ENCODE measurements around the gene BDKRB2. TPM values are rescaled to one million over a fixed set of nuclear protein-coding genes. Genes with fewer than 3 reads are reported as not detected.

BDKRB2 gene
- total and polyA plus RNA-seq, 2 donors (not counting 1 experiment from before 2014, with no cell fraction given) = not detected

- H3K27ac Mint-ChIP-seq = no peak overlapping the region
- 100% methylated on average over 1 of the region's 1 CpG for WGBS (ENCODE audit: insufficient coverage)
- POLR2A ChIA-PET = no interaction called here
- CTCF ChIA-PET = interaction anchor here (0.5 kb wide), 1 partner anchor 171 kb away, joined by 3 read pairs; no protein-coding TSS in a partner anchor
- no peaks in the 10 kb centered on the region for H3K27me3 Mint-ChIP-seq
- H3K27ac ChIP-seq (ENCODE audit: low read length in 2 of 2) = no peak overlapping the region
- H3K4me3 ChIP-seq (ENCODE audit: control extremely low read depth in 1 of 5, extremely low read depth in 1 of 5, insufficient read depth in 1 of 5, low read depth in 2 of 5, low read length in 4 of 5) = no peak overlapping the region
- no peak overlapping the region for H3K4me2 ChIP-seq (replicated peaks; ENCODE audit: low read depth, low read length, poor library complexity, severe bottlenecking)
- H3K4me1 ChIP-seq (ENCODE audit: control insufficient read depth in 2 of 2, insufficient read depth in 2 of 2, low read length in 2 of 2) = no peaks in the 10 kb centered on the region
- H4K20me1 ChIP-seq (ENCODE audit: control insufficient read depth, insufficient read depth, low read length, poor library complexity, severe bottlenecking) = no peaks in the 10 kb centered on the region
- H2AFZ ChIP-seq (ENCODE audit: insufficient read depth, low read depth, low read length, poor library complexity, severe bottlenecking) = no peak overlapping the region
- H3K4me3 Mint-ChIP-seq = no peak overlapping the region
- no peaks in the 10 kb centered on the region for H3K36me3 ChIP-seq (replicated peaks in 1 of 2; ENCODE audit: control extremely low read depth in 1 of 2, control insufficient read depth in 1 of 2, extremely low read depth in 1 of 2, insufficient read depth in 2 of 2, low read length in 1 of 2)
- TF ChIP-seq EZH2 (IDR thresholded peaks at IDR 0.05; ENCODE audit: borderline replicate concordance, insufficient read depth, low read depth, low read length, poor library complexity, severe bottlenecking) (no peak), CTCF (IDR thresholded peaks at IDR 0.05) (no peak)
- H3K9ac ChIP-seq (ENCODE audit: low read length) = no peak overlapping the region
- peaks cover 0 to 1% (median 0%) of the 10 kb centered on the region in 3 donors for H3K9me3 ChIP-seq (ENCODE audit: control extremely low read depth in 1 of 3, control insufficient read depth in 2 of 3, insufficient read depth in 1 of 3, low read length in 2 of 3)
- no peaks in the 10 kb centered on the region for H3K79me2 ChIP-seq (ENCODE audit: control insufficient read depth, insufficient read depth, low read length)
- DNase-seq = no peak
- intact Hi-C loops (cut with micrococcal nuclease) = no loop called here
- ATAC-seq (ENCODE audit: low read depth) = no peak
- no peaks in the 10 kb centered on the region for H3K4me1 Mint-ChIP-seq
- H3K27me3 ChIP-seq (replicated peaks in 1 of 4; ENCODE audit: control extremely low read depth in 1 of 4, control insufficient read depth in 3 of 4, insufficient read depth in 4 of 4, low read length in 3 of 4) = no peaks in the 10 kb centered on the region
- H3K9me3 Mint-ChIP-seq (ENCODE audit: insufficient read depth) = peaks cover 4% of the 10 kb centered on the region
These were observed 66.8 kb downstream of the BDKRB2 start for GRCh38 chr14:96271421-96271762.

GRCh38 chr14:96272777-96273473 is 68.3 kb downstream of the BDKRB2 start:
- DNase-seq = no peak
- H3K27ac ChIP-seq (ENCODE audit: low read length in 2 of 2) = no peak overlapping the region
- TF ChIP-seq EZH2 (IDR thresholded peaks at IDR 0.05; ENCODE audit: borderline replicate concordance, insufficient read depth, low read depth, low read length, poor library complexity, severe bottlenecking) (no peak), CTCF (IDR thresholded peaks at IDR 0.05) (no peak)
- H3K4me1 ChIP-seq (ENCODE audit: control insufficient read depth in 2 of 2, insufficient read depth in 2 of 2, low read length in 2 of 2) = no peaks in the 10 kb centered on the region
- no peaks in the 10 kb centered on the region for H3K27me3 Mint-ChIP-seq
- ATAC-seq (ENCODE audit: low read depth) = no peak
- H3K36me3 ChIP-seq (replicated peaks in 1 of 2; ENCODE audit: control extremely low read depth in 1 of 2, control insufficient read depth in 1 of 2, extremely low read depth in 1 of 2, insufficient read depth in 2 of 2, low read length in 1 of 2) = no peaks in the 10 kb centered on the region
- H3K9me3 ChIP-seq (ENCODE audit: control extremely low read depth in 1 of 3, control insufficient read depth in 2 of 3, insufficient read depth in 1 of 3, low read length in 2 of 3) = peaks cover 1 to 5% (median 4%) of the 10 kb centered on the region in 3 donors
- H3K27ac Mint-ChIP-seq = no peak overlapping the region
- no peak overlapping the region for H2AFZ ChIP-seq (ENCODE audit: insufficient read depth, low read depth, low read length, poor library complexity, severe bottlenecking)
- H3K9ac ChIP-seq (ENCODE audit: low read length) = no peak overlapping the region
- ChIA-PET CTCF (interaction anchor here (1.8 kb wide), 1 partner anchor 172 kb away, joined by 7 read pairs; no protein-coding TSS in a partner anchor), POLR2A (no interaction called here)
- H3K9me3 Mint-ChIP-seq (ENCODE audit: insufficient read depth) = peaks cover 8% of the 10 kb centered on the region
- H3K4me3 Mint-ChIP-seq = no peak overlapping the region
- H3K4me1 Mint-ChIP-seq = no peaks in the 10 kb centered on the region
- no peak overlapping the region for H3K4me2 ChIP-seq (replicated peaks; ENCODE audit: low read depth, low read length, poor library complexity, severe bottlenecking)
- no peaks in the 10 kb centered on the region for H3K79me2 ChIP-seq (ENCODE audit: control insufficient read depth, insufficient read depth, low read length)
- intact Hi-C loops (cut with micrococcal nuclease) = no loop called here
- WGBS (ENCODE audit: insufficient coverage) = no CpG with 5 or more reads among the region's 3 CpGs
- H3K27me3 ChIP-seq (replicated peaks in 1 of 4; ENCODE audit: control extremely low read depth in 1 of 4, control insufficient read depth in 3 of 4, insufficient read depth in 4 of 4, low read length in 3 of 4) = no peaks in the 10 kb centered on the region
- no peak overlapping the region for H3K4me3 ChIP-seq (ENCODE audit: control extremely low read depth in 1 of 5, extremely low read depth in 1 of 5, insufficient read depth in 1 of 5, low read depth in 2 of 5, low read length in 4 of 5)
- H4K20me1 ChIP-seq (ENCODE audit: control insufficient read depth, insufficient read depth, low read length, poor library complexity, severe bottlenecking) = no peaks in the 10 kb centered on the region

Measured in B cell (primary cell).